OCI-LY3 (cell line): ENCODE data around the gene GNAI3.

Experiments used
- H2AFZ ChIP-seq: fragments of 200-600, 300-600 bp; shearing (Covaris generic); 2 replicates; pipeline ENCODE4 v1.6.0; 2014; ENCODE audit warnings: antibody characterized with exemption, low read depth, low read length
- H3K27ac ChIP-seq: fragments of 200-600, 300-600 bp; sonication (generic); 2 replicates; pipeline ENCODE4 v1.5.1; 2014; ENCODE audit warnings: mild to moderate bottlenecking, low read length, moderate library complexity, mixed read lengths
- H3K27me3 ChIP-seq: fragments of 200-600, 300-600 bp; sonication (generic); 2 replicates; pipeline ENCODE4 v1.6.1; 2014; ENCODE audit warnings: low read depth, low read length, mixed read lengths
- H3K36me3 ChIP-seq: fragments of 200-600, 300-600 bp; sonication (generic); replicated peaks from 2 replicates; pipeline ENCODE3; 2014; ENCODE audit warnings: low read depth, low read length, mixed read lengths
- H3K4me1 ChIP-seq: fragments of 300-600, 200-600 bp; sonication (generic); 2 replicates; pipeline ENCODE4 v1.6.1; 2014; ENCODE audit warnings: low read length, mixed read lengths
- H3K4me2 ChIP-seq: fragments of 200-600, 300-600 bp; sonication (generic); 2 replicates; pipeline ENCODE4 v1.6.1; 2014; ENCODE audit warnings: low read length, mixed read lengths
- H3K4me3 ChIP-seq: fragments of 300-600, 200-600 bp; sonication (generic); 2 replicates; pipeline ENCODE4 v1.5.1; 2014; ENCODE audit warnings: antibody characterized with exemption, mild to moderate bottlenecking, low read length, moderate library complexity
- H3K79me2 ChIP-seq: fragments of 300-600, 200-600 bp; shearing (Covaris generic); 2 replicates; pipeline ENCODE4 v1.6.1; 2014; ENCODE audit warnings: mild to moderate bottlenecking, low read length, mixed read lengths
- H3K9ac ChIP-seq: fragments of 300-600, 200-600 bp; shearing (Covaris generic); 2 replicates; pipeline ENCODE4 v1.6.0; 2014; ENCODE audit warnings: mild to moderate bottlenecking, low read length, moderate library complexity
- H3K9me3 ChIP-seq: fragments of 200-600, 300-600 bp; shearing (Covaris generic); 2 replicates; pipeline ENCODE4 v1.6.1; 2014; ENCODE audit warnings: low read length, mixed read lengths; ENCODE audit not compliant: insufficient read depth
- H4K20me1 ChIP-seq: fragments of 200-600, 300-600 bp; sonication (generic); 2 replicates; pipeline ENCODE4 v1.6.1; 2016; ENCODE audit warnings: low read length, mixed read lengths; ENCODE audit not compliant: insufficient read depth
- CTCF ChIP-seq: fragments of 200-600, 300-600 bp; sonication (generic); IDR thresholded peaks from 2 replicates; pipeline ENCODE4 v1.5.1; 2014; ENCODE audit warnings: antibody characterized with exemption, low read length, low read depth
- EZH2phosphoT487 ChIP-seq: fragments of 200-600 bp; shearing (Covaris generic); IDR thresholded peaks from 2 replicates; pipeline ENCODE4 v1.6.1; 2018; ENCODE audit warnings: antibody characterized with exemption, mixed run types, low read depth

GNAI3 gene

GRCh38 chr1:109541102-109541501, 7.3 kb upstream of the GNAI3 start:
- H3K4me2 ChIP-seq, result no peak overlapping the region
- H3K9me3 ChIP-seq, result no peaks in the 10 kb centered on the region
- H4K20me1 ChIP-seq, result no peaks in the 10 kb centered on the region
- no peaks in the 10 kb centered on the region for H3K36me3 ChIP-seq
- no peak for TF ChIP-seq EZH2phosphoT487
- TF ChIP-seq CTCF, result no peak
- no peaks in the 10 kb centered on the region for H3K4me1 ChIP-seq
- H3K9ac ChIP-seq, result no peak overlapping the region
- no peaks in the 10 kb centered on the region for H3K27me3 ChIP-seq
- no peak overlapping the region for H2AFZ ChIP-seq
- H3K4me3 ChIP-seq, result no peak overlapping the region
- no peaks in the 10 kb centered on the region for H3K79me2 ChIP-seq
- no peak overlapping the region for H3K27ac ChIP-seq

DNA sequence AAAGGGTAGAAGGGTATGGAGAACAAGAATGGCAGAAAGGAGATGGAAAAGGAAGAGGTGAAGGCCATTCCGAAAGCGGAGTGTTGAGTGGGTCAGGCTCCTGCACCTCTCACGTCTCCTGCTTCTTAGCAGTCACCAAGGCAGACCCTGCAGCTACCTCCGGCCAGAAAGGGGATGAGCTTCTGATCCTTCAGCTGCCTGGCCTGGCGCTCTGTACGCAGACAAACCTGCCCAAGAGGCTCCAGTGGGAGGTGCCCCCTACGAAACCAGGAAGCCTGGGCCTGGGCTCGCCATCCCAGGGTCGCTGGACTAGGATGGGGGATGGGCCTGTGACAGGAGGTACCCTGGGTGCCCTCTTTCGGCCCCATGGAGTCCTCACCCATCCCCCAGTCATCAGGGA, 5.8 kb upstream of the GNAI3 start:
- no peak overlapping the region for H3K4me3 ChIP-seq
- no peak overlapping the region for H3K4me2 ChIP-seq
- no peak overlapping the region for H2AFZ ChIP-seq
- no peaks in the 10 kb centered on the region for H3K36me3 ChIP-seq
- no peaks in the 10 kb centered on the region for H4K20me1 ChIP-seq
- no peak overlapping the region for H3K9ac ChIP-seq
- H3K27ac ChIP-seq, result no peak overlapping the region
- TF ChIP-seq CTCF (no peak), EZH2phosphoT487 (no peak)
- peaks cover 3% of the 10 kb centered on the region for H3K79me2 ChIP-seq
- H3K27me3 ChIP-seq, result no peaks in the 10 kb centered on the region
- no peaks in the 10 kb centered on the region for H3K9me3 ChIP-seq
- H3K4me1 ChIP-seq, result peaks cover 13% of the 10 kb centered on the region

DNA sequence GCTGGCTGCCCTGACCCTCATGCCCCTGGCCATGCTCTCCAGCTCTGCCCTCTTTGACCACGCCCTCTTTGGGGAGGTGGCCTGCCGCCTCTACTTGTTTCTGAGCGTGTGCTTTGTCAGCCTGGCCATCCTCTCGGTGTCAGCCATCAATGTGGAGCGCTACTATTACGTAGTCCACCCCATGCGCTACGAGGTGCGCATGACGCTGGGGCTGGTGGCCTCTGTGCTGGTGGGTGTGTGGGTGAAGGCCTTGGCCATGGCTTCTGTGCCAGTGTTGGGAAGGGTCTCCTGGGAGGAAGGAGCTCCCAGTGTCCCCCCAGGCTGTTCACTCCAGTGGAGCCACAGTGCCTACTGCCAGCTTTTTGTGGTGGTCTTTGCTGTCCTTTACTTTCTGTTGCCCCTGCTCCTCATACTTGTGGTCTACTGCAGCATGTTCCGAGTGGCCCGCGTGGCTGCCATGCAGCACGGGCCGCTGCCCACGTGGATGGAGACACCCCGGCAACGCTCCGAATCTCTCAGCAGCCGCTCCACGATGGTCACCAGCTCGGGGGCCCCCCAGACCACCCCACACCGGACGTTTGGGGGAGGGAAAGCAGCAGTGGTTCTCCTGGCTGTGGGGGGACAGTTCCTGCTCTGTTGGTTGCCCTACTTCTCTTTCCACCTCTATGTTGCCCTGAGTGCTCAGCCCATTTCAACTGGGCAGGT, 5.0 kb upstream of the GNAI3 start:
- Histone ChIP-seq H3K4me2 (no peak overlapping the region), H3K9me3 (no peaks in the 10 kb centered on the region), H3K4me1 (peaks cover 13% of the 10 kb centered on the region), H3K79me2 (peaks cover 7% of the 10 kb centered on the region), H3K27me3 (no peaks in the 10 kb centered on the region), H4K20me1 (no peaks in the 10 kb centered on the region), H3K4me3 (no peak overlapping the region), H3K36me3 (no peaks in the 10 kb centered on the region), H3K27ac (no peak overlapping the region), H2AFZ (no peak overlapping the region), H3K9ac (no peak overlapping the region)
- TF ChIP-seq EZH2phosphoT487 (no peak), CTCF (no peak)

GRCh38 chr1:109543988-109544735, 4.3 kb upstream of the GNAI3 start:
- Histone ChIP-seq H4K20me1 (peaks cover 3% of the 10 kb centered on the region), H3K79me2 (peaks cover 15% of the 10 kb centered on the region), H3K9ac (no peak overlapping the region), H3K4me3 (no peak overlapping the region), H3K4me1 (peaks cover 13% of the 10 kb centered on the region), H2AFZ (no peak overlapping the region), H3K4me2 (no peak overlapping the region), H3K36me3 (no peaks in the 10 kb centered on the region), H3K27me3 (no peaks in the 10 kb centered on the region), H3K9me3 (no peaks in the 10 kb centered on the region), H3K27ac (no peak overlapping the region)
- TF ChIP-seq EZH2phosphoT487 (no peak), CTCF (no peak)
